Spleen (tissue), 7 donors: Measurements from ENCODE around the gene LRRC23.

Experiments used
- CTCF ChIP-seq, 11 experiments: fragments of 200-600 bp in 7 of 11; fragments of 450-650 bp in 4 of 11; sonication (generic) in 4 of 11; IDR thresholded peaks in 8 of 11; conservative IDR thresholded peaks in 3 of 11; 1 replicate in 7 of 11; 2 replicates in 4 of 11; pipeline versions ENCODE4 v1.4.0 to v1.8.0; 2016 to 2021; ENCODE audit warnings: antibody characterized with exemption in 11 of 11, inconsistent platforms in 4 of 11, mild to moderate bottlenecking in 1 of 11
- POLR2A ChIP-seq, 3 donors: fragments of 450-650 bp; IDR thresholded peaks; one replicate each; pipeline ENCODE4 v1.5.1; 2017; ENCODE audit warnings: antibody characterized with exemption in 3 of 3, mild to moderate bottlenecking in 1 of 3
- donor health status: DM: no; HTN: no; CAD: no; lungs with moderate emphysema.
- donor health status: DM: no; HTN: no; CAD: no.
- donor health status: DM: no; HTN: no; CAD: no.

GRCh38 chr12:6887460-6887859, 17.2 kb upstream of the LRRC23 start:
- TF ChIP-seq POLR2A (IDR thresholded peaks at IDR 0.05) = no peak
- no peak for TF ChIP-seq CTCF (IDR thresholded peaks at IDR 0.05 in 8 of 11, conservative IDR thresholded peaks at IDR 0.05 in 3 of 11)
